ENCODE data around the gene EIF2B4.
A peak's percentile ranks its signal among the peaks of the same experiment; 100 is the strongest.

The EIF2B4 gene

GRCh38 chr2:27390822-27391679, 20.9 kb upstream of the EIF2B4 start:
- Histone ChIP-seq H3K4me1 (ENCODE audit: insufficient read depth, low read length) (no peaks in the 10 kb centered on the region), H3K27me3 (ENCODE audit: insufficient read depth, low read length) (no peaks in the 10 kb centered on the region), H3K9me3 (ENCODE audit: insufficient read depth, low read depth, low read length) (no peaks in the 10 kb centered on the region), H3K36me3 (ENCODE audit: insufficient read depth, low read depth, low read length) (peaks cover 31% of the 10 kb centered on the region), H3K27ac (ENCODE audit: low read length) (no peak overlapping the region), H3K4me3 (ENCODE audit: low read length) (no peak overlapping the region), H3K9ac (ENCODE audit: low read depth, low read length) (no peak overlapping the region)

GRCh38 chr2:27381577-27382181, 11.5 kb upstream of the EIF2B4 start:
- H3K4me1 ChIP-seq (ENCODE audit: insufficient read depth, low read length): peaks cover 10% of the 10 kb centered on the region
- H3K4me3 ChIP-seq (ENCODE audit: low read length): peak overlapping the region; percentile 95; the same call in 1 of the 2 replicates
- H3K27ac ChIP-seq (ENCODE audit: low read length): peak overlapping the region; percentile 97
- peaks cover 82% of the 10 kb centered on the region for H3K36me3 ChIP-seq (ENCODE audit: insufficient read depth, low read depth, low read length)
- H3K27me3 ChIP-seq (ENCODE audit: insufficient read depth, low read length): no peaks in the 10 kb centered on the region
- H3K9ac ChIP-seq (ENCODE audit: low read depth, low read length): peak overlapping the region; percentile 87; the same call in 1 of the 2 replicates
- no peaks in the 10 kb centered on the region for H3K9me3 ChIP-seq (ENCODE audit: insufficient read depth, low read depth, low read length)

- no peaks in the 10 kb centered on the region for H3K27me3 ChIP-seq (ENCODE audit: insufficient read depth, low read length)
- H3K4me3 ChIP-seq (ENCODE audit: low read length): peak within 1 kb of the TSS; percentile 95
- no peaks in the 10 kb centered on the region for H3K9me3 ChIP-seq (ENCODE audit: insufficient read depth, low read depth, low read length)
- H3K36me3 ChIP-seq (ENCODE audit: insufficient read depth, low read depth, low read length): peaks cover 84% of the 10 kb centered on the region
- peaks cover 10% of the 10 kb centered on the region for H3K4me1 ChIP-seq (ENCODE audit: insufficient read depth, low read length)
- H3K27ac ChIP-seq (ENCODE audit: low read length): peak within 1 kb of the TSS; percentile 97
- H3K9ac ChIP-seq (ENCODE audit: low read depth, low read length): peak within 1 kb of the TSS; percentile 95
Observed at GRCh38 chr2:27380626-27381545, 10.7 kb upstream of the EIF2B4 start, which contains the start of gene ZNF513. Gene ZNF513, minus strand, starts transcription at chr2:27380734. Its CDS starts 208 bp downstream, at chr2:27380526.

- no peaks in the 10 kb centered on the region for H3K27me3 ChIP-seq (ENCODE audit: insufficient read depth, low read length)
- H3K9me3 ChIP-seq (ENCODE audit: insufficient read depth, low read depth, low read length): no peaks in the 10 kb centered on the region
- peak overlapping the region; percentile 45 for H3K27ac ChIP-seq (ENCODE audit: low read length)
- H3K36me3 ChIP-seq (ENCODE audit: insufficient read depth, low read depth, low read length): peaks cover 83% of the 10 kb centered on the region
- H3K4me1 ChIP-seq (ENCODE audit: insufficient read depth, low read length): peaks cover 10% of the 10 kb centered on the region
- peak overlapping the region; percentile 95 for H3K9ac ChIP-seq (ENCODE audit: low read depth, low read length)
- peak overlapping the region; percentile 95 for H3K4me3 ChIP-seq (ENCODE audit: low read length)
Observed at GRCh38 chr2:27379836-27380625, 9.9 kb upstream of the EIF2B4 start.

GRCh38 chr2:27379383-27379835, 9.3 kb upstream of the EIF2B4 start:
- peaks cover 83% of the 10 kb centered on the region for H3K36me3 ChIP-seq (ENCODE audit: insufficient read depth, low read depth, low read length)
- H3K9me3 ChIP-seq (ENCODE audit: insufficient read depth, low read depth, low read length): no peaks in the 10 kb centered on the region
- H3K9ac ChIP-seq (ENCODE audit: low read depth, low read length): peak overlapping the region; percentile 95
- peak overlapping the region; percentile 95 for H3K4me3 ChIP-seq (ENCODE audit: low read length)
- H3K27me3 ChIP-seq (ENCODE audit: insufficient read depth, low read length): no peaks in the 10 kb centered on the region
- H3K27ac ChIP-seq (ENCODE audit: low read length): peak overlapping the region; percentile 45
- peaks cover 10% of the 10 kb centered on the region for H3K4me1 ChIP-seq (ENCODE audit: insufficient read depth, low read length)

- peak overlapping the region; percentile 95; the same call in 1 of the 2 replicates for H3K9ac ChIP-seq (ENCODE audit: low read depth, low read length)
- H3K4me3 ChIP-seq (ENCODE audit: low read length): peak overlapping the region; percentile 95
- no peak overlapping the region for H3K27ac ChIP-seq (ENCODE audit: low read length)
Observed at GRCh38 chr2:27378809-27379290, 8.7 kb upstream of the EIF2B4 start.

GRCh38 chr2:27378096-27378808, 8.1 kb upstream of the EIF2B4 start:
- no peak overlapping the region for H3K27ac ChIP-seq (ENCODE audit: low read length)
- H3K4me1 ChIP-seq (ENCODE audit: insufficient read depth, low read length): peaks cover 10% of the 10 kb centered on the region
- H3K9me3 ChIP-seq (ENCODE audit: insufficient read depth, low read depth, low read length): no peaks in the 10 kb centered on the region
- H3K9ac ChIP-seq (ENCODE audit: low read depth, low read length): no peak overlapping the region
- peaks cover 82% of the 10 kb centered on the region for H3K36me3 ChIP-seq (ENCODE audit: insufficient read depth, low read depth, low read length)
- no peak overlapping the region for H3K4me3 ChIP-seq (ENCODE audit: low read length)
- H3K27me3 ChIP-seq (ENCODE audit: insufficient read depth, low read length): no peaks in the 10 kb centered on the region

More at GRCh38 chr2:27378809-27379290, 8.7 kb upstream of the EIF2B4 start:
- H3K4me1 ChIP-seq (ENCODE audit: insufficient read depth, low read length): peaks cover 10% of the 10 kb centered on the region
- no peaks in the 10 kb centered on the region for H3K27me3 ChIP-seq (ENCODE audit: insufficient read depth, low read length)
- H3K9me3 ChIP-seq (ENCODE audit: insufficient read depth, low read depth, low read length): no peaks in the 10 kb centered on the region
- H3K36me3 ChIP-seq (ENCODE audit: insufficient read depth, low read depth, low read length): peaks cover 82% of the 10 kb centered on the region

GRCh38 chr2:27377618-27378095, 7.5 kb upstream of the EIF2B4 start:
- Histone ChIP-seq H3K9me3 (ENCODE audit: insufficient read depth, low read depth, low read length) (no peaks in the 10 kb centered on the region), H3K27ac (ENCODE audit: low read length) (no peak overlapping the region), H3K4me3 (ENCODE audit: low read length) (no peak overlapping the region), H3K27me3 (ENCODE audit: insufficient read depth, low read length) (no peaks in the 10 kb centered on the region), H3K36me3 (ENCODE audit: insufficient read depth, low read depth, low read length) (peaks cover 85% of the 10 kb centered on the region), H3K4me1 (ENCODE audit: insufficient read depth, low read length) (peaks cover 10% of the 10 kb centered on the region), H3K9ac (ENCODE audit: low read depth, low read length) (no peak overlapping the region)

GRCh38 chr2:27376866-27377617, 6.9 kb upstream of the EIF2B4 start:
- Histone ChIP-seq H3K4me3 (ENCODE audit: low read length) (no peak overlapping the region), H3K9me3 (ENCODE audit: insufficient read depth, low read depth, low read length) (no peaks in the 10 kb centered on the region), H3K9ac (ENCODE audit: low read depth, low read length) (no peak overlapping the region), H3K4me1 (ENCODE audit: insufficient read depth, low read length) (peaks cover 10% of the 10 kb centered on the region), H3K36me3 (ENCODE audit: insufficient read depth, low read depth, low read length) (peaks cover 82% of the 10 kb centered on the region), H3K27ac (ENCODE audit: low read length) (no peak overlapping the region), H3K27me3 (ENCODE audit: insufficient read depth, low read length) (no peaks in the 10 kb centered on the region)
